Measurements from ENCODE around the gene TDRD5.

TDRD5 gene

GRCh38 chr1:179554427-179554826 is 37.2 kb upstream of the TDRD5 start:
- no peaks in the 10 kb centered on the region for H3K9me3 ChIP-seq (ENCODE audit: control insufficient read depth, insufficient read depth, low read length)
- H3K79me2 ChIP-seq (ENCODE audit: control insufficient read depth, low read length) = no peaks in the 10 kb centered on the region
- H3K27me3 ChIP-seq (ENCODE audit: control insufficient read depth, low read length) = peaks cover 4% of the 10 kb centered on the region
- H3F3A ChIP-seq (ENCODE audit: control insufficient read depth, insufficient read depth) = no peaks in the 10 kb centered on the region
- no peak overlapping the region for H3K27ac ChIP-seq (ENCODE audit: low read depth, low read length)
- no peak for TF ChIP-seq EZH2phosphoT487 (IDR thresholded peaks at IDR 0.05; ENCODE audit: borderline replicate concordance, low read length)
- no peak for TF ChIP-seq CTCF (IDR thresholded peaks at IDR 0.05; ENCODE audit: low read depth, low read length, poor library complexity, severe bottlenecking)
- no peaks in the 10 kb centered on the region for H3K36me3 ChIP-seq (ENCODE audit: control insufficient read depth, low read length)
- no peak overlapping the region for H3K4me3 ChIP-seq (ENCODE audit: low read length)
- H3K4me2 ChIP-seq (ENCODE audit: low read length) = no peak overlapping the region
- no peaks in the 10 kb centered on the region for H3K4me1 ChIP-seq (ENCODE audit: control insufficient read depth, low read length)
- no peaks in the 10 kb centered on the region for H3K9me2 ChIP-seq (replicated peaks; ENCODE audit: control insufficient read depth, low read length)
- no peaks in the 10 kb centered on the region for H4K20me1 ChIP-seq (ENCODE audit: control insufficient read depth, insufficient read depth, low read depth, low read length)

GRCh38 chr1:179558078-179558477 is 33.6 kb upstream of the TDRD5 start:
- no peaks in the 10 kb centered on the region for H3F3A ChIP-seq (ENCODE audit: control insufficient read depth, insufficient read depth)
- H3K79me2 ChIP-seq (ENCODE audit: control insufficient read depth, low read length) = no peaks in the 10 kb centered on the region
- H3K4me2 ChIP-seq (ENCODE audit: low read length) = no peak overlapping the region
- no peak overlapping the region for H3K4me3 ChIP-seq (ENCODE audit: low read length)
- H4K20me1 ChIP-seq (ENCODE audit: control insufficient read depth, insufficient read depth, low read depth, low read length) = no peaks in the 10 kb centered on the region
- TF ChIP-seq EZH2phosphoT487 (IDR thresholded peaks at IDR 0.05; ENCODE audit: borderline replicate concordance, low read length) (no peak), CTCF (IDR thresholded peaks at IDR 0.05; ENCODE audit: low read depth, low read length, poor library complexity, severe bottlenecking) (no peak)
- no peaks in the 10 kb centered on the region for H3K4me1 ChIP-seq (ENCODE audit: control insufficient read depth, low read length)
- H3K27me3 ChIP-seq (ENCODE audit: control insufficient read depth, low read length) = peaks cover 4% of the 10 kb centered on the region
- no peak overlapping the region for H3K27ac ChIP-seq (ENCODE audit: low read depth, low read length)
- H3K9me3 ChIP-seq (ENCODE audit: control insufficient read depth, insufficient read depth, low read length) = no peaks in the 10 kb centered on the region
- H3K9me2 ChIP-seq (replicated peaks; ENCODE audit: control insufficient read depth, low read length) = no peaks in the 10 kb centered on the region
- no peaks in the 10 kb centered on the region for H3K36me3 ChIP-seq (ENCODE audit: control insufficient read depth, low read length)

GRCh38 chr1:179575497-179576314 is 15.9 kb upstream of the TDRD5 start, which contains the start of gene NPHS2:
TSS of gene NPHS2 (minus strand) at chr1:179575948. CDS start at chr1:179575864, 84 bp downstream.
- Histone ChIP-seq H3K4me1 (ENCODE audit: control insufficient read depth, low read length) (no peaks in the 10 kb centered on the region), H3K4me3 (ENCODE audit: low read length) (no peak within 1 kb of the TSS), H3K9me2 (replicated peaks; ENCODE audit: control insufficient read depth, low read length) (no peaks in the 10 kb centered on the region), H3K36me3 (ENCODE audit: control insufficient read depth, low read length) (no peaks in the 10 kb centered on the region), H3K9me3 (ENCODE audit: control insufficient read depth, insufficient read depth, low read length) (no peaks in the 10 kb centered on the region), H4K20me1 (ENCODE audit: control insufficient read depth, insufficient read depth, low read depth, low read length) (no peaks in the 10 kb centered on the region), H3F3A (ENCODE audit: control insufficient read depth, insufficient read depth) (no peaks in the 10 kb centered on the region), H3K79me2 (ENCODE audit: control insufficient read depth, low read length) (no peaks in the 10 kb centered on the region), H3K4me2 (ENCODE audit: low read length) (no peak within 1 kb of the TSS), H3K27me3 (ENCODE audit: control insufficient read depth, low read length) (no peaks in the 10 kb centered on the region), H3K27ac (ENCODE audit: low read depth, low read length) (no peak within 1 kb of the TSS)
- no peak for TF ChIP-seq EZH2phosphoT487 (IDR thresholded peaks at IDR 0.05; ENCODE audit: borderline replicate concordance, low read length)
- no peak for TF ChIP-seq CTCF (IDR thresholded peaks at IDR 0.05; ENCODE audit: low read depth, low read length, poor library complexity, severe bottlenecking)
